ENCODE results near the gene MYO16.

DNA sequence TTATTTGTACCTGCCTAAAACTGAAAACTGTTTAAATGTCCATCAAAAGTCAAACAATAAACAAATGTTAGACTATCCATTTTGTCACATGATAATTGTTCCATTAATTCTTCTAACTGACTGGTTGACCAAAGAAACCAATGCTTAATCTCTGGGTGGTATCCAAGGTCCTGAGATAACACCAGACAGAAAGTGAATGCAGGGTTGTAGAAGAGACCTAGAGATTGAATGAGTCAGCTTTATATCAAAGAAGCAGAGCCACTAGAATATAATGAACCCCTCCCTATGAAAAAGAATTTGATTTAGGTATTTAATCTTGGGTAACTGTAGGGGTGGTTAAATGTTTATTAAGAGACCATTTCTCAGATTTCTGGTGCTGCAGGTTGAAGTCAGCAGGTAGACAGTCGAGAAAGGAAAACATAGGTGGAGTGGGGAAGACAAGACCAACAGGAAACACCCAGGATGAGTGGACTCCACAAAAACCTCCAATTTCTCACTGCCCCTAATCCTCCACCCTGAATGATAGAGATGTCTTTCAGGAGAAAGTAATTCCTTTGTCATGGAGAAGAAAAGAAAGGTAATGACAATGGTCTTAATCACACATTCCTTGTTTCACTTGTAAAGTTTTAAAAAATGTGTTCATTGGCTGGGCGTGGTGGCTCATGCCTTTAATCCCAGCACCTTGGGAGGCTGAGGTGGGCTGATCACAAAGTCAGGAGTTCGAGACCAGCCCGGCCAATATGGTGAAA lies 620.5 kb downstream of the MYO16 start:
- TF ChIP-seq ZNF530 (tag by site-specific recombination; IDR thresholded peaks at IDR 0.05; ENCODE audit: low read depth) (no peak), ZNF776 (tag by site-specific recombination; IDR thresholded peaks at IDR 0.05; ENCODE audit: borderline replicate concordance) (no peak), ZEB2 (tag by site-specific recombination; IDR thresholded peaks at IDR 0.05) (no peak), ZNF138 (tag by site-specific recombination; IDR thresholded peaks at IDR 0.05; ENCODE audit: borderline replicate concordance) (no peak), KLF10 (tag by site-specific recombination; IDR thresholded peaks at IDR 0.05) (no peak), ZNF114 (tag by site-specific recombination; IDR thresholded peaks at IDR 0.05) (no peak), ZNF416 (tag by site-specific recombination; IDR thresholded peaks at IDR 0.05) (no peak), ZNF140 (tag by site-specific recombination; IDR thresholded peaks at IDR 0.05) (no peak), ZNF610 (tag by site-specific recombination; IDR thresholded peaks at IDR 0.05; ENCODE audit: borderline replicate concordance) (no peak)
- TF ChIP-seq, protein P1, sequence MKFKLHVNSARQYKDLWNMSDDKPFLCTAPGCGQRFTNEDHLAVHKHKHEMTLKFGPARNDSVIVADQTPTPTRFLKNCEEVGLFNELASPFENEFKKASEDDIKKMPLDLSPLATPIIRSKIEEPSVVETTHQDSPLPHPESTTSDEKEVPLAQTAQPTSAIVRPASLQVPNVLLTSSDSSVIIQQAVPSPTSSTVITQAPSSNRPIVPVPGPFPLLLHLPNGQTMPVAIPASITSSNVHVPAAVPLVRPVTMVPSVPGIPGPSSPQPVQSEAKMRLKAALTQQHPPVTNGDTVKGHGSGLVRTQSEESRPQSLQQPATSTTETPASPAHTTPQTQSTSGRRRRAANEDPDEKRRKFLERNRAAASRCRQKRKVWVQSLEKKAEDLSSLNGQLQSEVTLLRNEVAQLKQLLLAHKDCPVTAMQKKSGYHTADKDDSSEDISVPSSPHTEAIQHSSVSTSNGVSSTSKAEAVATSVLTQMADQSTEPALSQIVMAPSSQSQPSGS (tag by site-specific recombination; IDR thresholded peaks at IDR 0.05; ENCODE audit: low read depth) = no peak
- TF ChIP-seq, protein P2, sequence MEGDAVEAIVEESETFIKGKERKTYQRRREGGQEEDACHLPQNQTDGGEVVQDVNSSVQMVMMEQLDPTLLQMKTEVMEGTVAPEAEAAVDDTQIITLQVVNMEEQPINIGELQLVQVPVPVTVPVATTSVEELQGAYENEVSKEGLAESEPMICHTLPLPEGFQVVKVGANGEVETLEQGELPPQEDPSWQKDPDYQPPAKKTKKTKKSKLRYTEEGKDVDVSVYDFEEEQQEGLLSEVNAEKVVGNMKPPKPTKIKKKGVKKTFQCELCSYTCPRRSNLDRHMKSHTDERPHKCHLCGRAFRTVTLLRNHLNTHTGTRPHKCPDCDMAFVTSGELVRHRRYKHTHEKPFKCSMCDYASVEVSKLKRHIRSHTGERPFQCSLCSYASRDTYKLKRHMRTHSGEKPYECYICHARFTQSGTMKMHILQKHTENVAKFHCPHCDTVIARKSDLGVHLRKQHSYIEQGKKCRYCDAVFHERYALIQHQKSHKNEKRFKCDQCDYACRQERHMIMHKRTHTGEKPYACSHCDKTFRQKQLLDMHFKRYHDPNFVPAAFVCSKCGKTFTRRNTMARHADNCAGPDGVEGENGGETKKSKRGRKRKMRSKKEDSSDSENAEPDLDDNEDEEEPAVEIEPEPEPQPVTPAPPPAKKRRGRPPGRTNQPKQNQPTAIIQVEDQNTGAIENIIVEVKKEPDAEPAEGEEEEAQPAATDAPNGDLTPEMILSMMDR (tag by site-specific recombination; IDR thresholded peaks at IDR 0.05) = no peak
- TF ChIP-seq, protein P3, sequence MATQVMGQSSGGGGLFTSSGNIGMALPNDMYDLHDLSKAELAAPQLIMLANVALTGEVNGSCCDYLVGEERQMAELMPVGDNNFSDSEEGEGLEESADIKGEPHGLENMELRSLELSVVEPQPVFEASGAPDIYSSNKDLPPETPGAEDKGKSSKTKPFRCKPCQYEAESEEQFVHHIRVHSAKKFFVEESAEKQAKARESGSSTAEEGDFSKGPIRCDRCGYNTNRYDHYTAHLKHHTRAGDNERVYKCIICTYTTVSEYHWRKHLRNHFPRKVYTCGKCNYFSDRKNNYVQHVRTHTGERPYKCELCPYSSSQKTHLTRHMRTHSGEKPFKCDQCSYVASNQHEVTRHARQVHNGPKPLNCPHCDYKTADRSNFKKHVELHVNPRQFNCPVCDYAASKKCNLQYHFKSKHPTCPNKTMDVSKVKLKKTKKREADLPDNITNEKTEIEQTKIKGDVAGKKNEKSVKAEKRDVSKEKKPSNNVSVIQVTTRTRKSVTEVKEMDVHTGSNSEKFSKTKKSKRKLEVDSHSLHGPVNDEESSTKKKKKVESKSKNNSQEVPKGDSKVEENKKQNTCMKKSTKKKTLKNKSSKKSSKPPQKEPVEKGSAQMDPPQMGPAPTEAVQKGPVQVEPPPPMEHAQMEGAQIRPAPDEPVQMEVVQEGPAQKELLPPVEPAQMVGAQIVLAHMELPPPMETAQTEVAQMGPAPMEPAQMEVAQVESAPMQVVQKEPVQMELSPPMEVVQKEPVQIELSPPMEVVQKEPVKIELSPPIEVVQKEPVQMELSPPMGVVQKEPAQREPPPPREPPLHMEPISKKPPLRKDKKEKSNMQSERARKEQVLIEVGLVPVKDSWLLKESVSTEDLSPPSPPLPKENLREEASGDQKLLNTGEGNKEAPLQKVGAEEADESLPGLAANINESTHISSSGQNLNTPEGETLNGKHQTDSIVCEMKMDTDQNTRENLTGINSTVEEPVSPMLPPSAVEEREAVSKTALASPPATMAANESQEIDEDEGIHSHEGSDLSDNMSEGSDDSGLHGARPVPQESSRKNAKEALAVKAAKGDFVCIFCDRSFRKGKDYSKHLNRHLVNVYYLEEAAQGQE (tag by site-specific recombination; IDR thresholded peaks at IDR 0.05) = no peak
- TF ChIP-seq, protein P4, sequence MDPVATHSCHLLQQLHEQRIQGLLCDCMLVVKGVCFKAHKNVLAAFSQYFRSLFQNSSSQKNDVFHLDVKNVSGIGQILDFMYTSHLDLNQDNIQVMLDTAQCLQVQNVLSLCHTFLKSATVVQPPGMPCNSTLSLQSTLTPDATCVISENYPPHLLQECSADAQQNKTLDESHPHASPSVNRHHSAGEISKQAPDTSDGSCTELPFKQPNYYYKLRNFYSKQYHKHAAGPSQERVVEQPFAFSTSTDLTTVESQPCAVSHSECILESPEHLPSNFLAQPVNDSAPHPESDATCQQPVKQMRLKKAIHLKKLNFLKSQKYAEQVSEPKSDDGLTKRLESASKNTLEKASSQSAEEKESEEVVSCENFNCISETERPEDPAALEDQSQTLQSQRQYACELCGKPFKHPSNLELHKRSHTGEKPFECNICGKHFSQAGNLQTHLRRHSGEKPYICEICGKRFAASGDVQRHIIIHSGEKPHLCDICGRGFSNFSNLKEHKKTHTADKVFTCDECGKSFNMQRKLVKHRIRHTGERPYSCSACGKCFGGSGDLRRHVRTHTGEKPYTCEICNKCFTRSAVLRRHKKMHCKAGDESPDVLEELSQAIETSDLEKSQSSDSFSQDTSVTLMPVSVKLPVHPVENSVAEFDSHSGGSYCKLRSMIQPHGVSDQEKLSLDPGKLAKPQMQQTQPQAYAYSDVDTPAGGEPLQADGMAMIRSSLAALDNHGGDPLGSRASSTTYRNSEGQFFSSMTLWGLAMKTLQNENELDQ (tag by site-specific recombination; IDR thresholded peaks at IDR 0.05; ENCODE audit: low read depth) = no peak
- TF ChIP-seq, protein P5, sequence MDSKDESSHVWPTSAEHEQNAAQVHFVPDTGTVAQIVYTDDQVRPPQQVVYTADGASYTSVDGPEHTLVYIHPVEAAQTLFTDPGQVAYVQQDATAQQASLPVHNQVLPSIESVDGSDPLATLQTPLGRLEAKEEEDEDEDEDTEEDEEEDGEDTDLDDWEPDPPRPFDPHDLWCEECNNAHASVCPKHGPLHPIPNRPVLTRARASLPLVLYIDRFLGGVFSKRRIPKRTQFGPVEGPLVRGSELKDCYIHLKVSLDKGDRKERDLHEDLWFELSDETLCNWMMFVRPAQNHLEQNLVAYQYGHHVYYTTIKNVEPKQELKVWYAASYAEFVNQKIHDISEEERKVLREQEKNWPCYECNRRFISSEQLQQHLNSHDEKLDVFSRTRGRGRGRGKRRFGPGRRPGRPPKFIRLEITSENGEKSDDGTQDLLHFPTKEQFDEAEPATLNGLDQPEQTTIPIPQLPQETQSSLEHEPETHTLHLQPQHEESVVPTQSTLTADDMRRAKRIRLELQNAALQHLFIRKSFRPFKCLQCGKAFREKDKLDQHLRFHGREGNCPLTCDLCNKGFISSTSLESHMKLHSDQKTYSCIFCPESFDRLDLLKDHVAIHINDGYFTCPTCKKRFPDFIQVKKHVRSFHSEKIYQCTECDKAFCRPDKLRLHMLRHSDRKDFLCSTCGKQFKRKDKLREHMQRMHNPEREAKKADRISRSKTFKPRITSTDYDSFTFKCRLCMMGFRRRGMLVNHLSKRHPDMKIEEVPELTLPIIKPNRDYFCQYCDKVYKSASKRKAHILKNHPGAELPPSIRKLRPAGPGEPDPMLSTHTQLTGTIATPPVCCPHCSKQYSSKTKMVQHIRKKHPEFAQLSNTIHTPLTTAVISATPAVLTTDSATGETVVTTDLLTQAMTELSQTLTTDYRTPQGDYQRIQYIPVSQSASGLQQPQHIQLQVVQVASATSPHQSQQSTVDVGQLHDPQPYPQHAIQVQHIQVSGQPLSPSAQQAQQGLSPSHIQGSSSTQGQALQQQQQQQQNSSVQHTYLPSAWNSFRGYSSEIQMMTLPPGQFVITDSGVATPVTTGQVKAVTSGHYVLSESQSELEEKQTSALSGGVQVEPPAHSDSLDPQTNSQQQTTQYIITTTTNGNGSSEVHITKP (tag by site-specific recombination; IDR thresholded peaks at IDR 0.05) = no peak

Data from HEK293 (cell line).